ENCODE data around the gene AGO1.

GRCh38 chr1:35860696-35861095 is 22.3 kb upstream of the AGO1 start:
- no peak for TF ChIP-seq ARID4B (CRISPR knock-in tag; IDR thresholded peaks at IDR 0.05; ENCODE audit: borderline replicate concordance)
- TF ChIP-seq ZBTB21 (CRISPR knock-in tag; IDR thresholded peaks at IDR 0.05; ENCODE audit: borderline replicate concordance) = no peak
- TF ChIP-seq, protein P1, sequence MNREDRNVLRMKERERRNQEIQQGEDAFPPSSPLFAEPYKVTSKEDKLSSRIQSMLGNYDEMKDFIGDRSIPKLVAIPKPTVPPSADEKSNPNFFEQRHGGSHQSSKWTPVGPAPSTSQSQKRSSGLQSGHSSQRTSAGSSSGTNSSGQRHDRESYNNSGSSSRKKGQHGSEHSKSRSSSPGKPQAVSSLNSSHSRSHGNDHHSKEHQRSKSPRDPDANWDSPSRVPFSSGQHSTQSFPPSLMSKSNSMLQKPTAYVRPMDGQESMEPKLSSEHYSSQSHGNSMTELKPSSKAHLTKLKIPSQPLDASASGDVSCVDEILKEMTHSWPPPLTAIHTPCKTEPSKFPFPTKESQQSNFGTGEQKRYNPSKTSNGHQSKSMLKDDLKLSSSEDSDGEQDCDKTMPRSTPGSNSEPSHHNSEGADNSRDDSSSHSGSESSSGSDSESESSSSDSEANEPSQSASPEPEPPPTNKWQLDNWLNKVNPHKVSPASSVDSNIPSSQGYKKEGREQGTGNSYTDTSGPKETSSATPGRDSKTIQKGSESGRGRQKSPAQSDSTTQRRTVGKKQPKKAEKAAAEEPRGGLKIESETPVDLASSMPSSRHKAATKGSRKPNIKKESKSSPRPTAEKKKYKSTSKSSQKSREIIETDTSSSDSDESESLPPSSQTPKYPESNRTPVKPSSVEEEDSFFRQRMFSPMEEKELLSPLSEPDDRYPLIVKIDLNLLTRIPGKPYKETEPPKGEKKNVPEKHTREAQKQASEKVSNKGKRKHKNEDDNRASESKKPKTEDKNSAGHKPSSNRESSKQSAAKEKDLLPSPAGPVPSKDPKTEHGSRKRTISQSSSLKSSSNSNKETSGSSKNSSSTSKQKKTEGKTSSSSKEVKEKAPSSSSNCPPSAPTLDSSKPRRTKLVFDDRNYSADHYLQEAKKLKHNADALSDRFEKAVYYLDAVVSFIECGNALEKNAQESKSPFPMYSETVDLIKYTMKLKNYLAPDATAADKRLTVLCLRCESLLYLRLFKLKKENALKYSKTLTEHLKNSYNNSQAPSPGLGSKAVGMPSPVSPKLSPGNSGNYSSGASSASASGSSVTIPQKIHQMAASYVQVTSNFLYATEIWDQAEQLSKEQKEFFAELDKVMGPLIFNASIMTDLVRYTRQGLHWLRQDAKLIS (CRISPR knock-in tag; IDR thresholded peaks at IDR 0.05; ENCODE audit: borderline replicate concordance) = no peak
- TF ChIP-seq CTCF (IDR thresholded peaks at IDR 0.05) = no peak
- TF ChIP-seq KAT7 (CRISPR knock-in tag; IDR thresholded peaks at IDR 0.05; ENCODE audit: borderline replicate concordance) = no peak
- TF ChIP-seq SP1 (CRISPR knock-in tag; conservative IDR thresholded peaks at IDR 0.05) = no peak
- TF ChIP-seq, protein P2, sequence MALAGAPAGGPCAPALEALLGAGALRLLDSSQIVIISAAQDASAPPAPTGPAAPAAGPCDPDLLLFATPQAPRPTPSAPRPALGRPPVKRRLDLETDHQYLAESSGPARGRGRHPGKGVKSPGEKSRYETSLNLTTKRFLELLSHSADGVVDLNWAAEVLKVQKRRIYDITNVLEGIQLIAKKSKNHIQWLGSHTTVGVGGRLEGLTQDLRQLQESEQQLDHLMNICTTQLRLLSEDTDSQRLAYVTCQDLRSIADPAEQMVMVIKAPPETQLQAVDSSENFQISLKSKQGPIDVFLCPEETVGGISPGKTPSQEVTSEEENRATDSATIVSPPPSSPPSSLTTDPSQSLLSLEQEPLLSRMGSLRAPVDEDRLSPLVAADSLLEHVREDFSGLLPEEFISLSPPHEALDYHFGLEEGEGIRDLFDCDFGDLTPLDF (CRISPR knock-in tag; IDR thresholded peaks at IDR 0.05) = no peak
